ENCODE results near the gene PHACTR2.
"Not testable (repeated sequence)": the region's sequence is repeated elsewhere in the genome, so short reads cannot be mapped to it uniquely, and the experiment has no call there.

Gene PHACTR2

GRCh38 chr6:143839196-143839595, 161.4 kb downstream of the PHACTR2 start:
- Histone ChIP-seq H3K27ac (no peak overlapping the region), H3K4me3 (no peak overlapping the region)

- no peak overlapping the region for H3K4me3 ChIP-seq
- H3K27ac ChIP-seq: no peak overlapping the region
Measured at GRCh38 chr6:143840595-143841265, 163.0 kb downstream of the PHACTR2 start.

GRCh38 chr6:143842461-143842901, 164.7 kb downstream of the PHACTR2 start:
- H3K27ac ChIP-seq: peak overlapping the region; percentile 63 to 98 (median 95)
- H3K4me3 ChIP-seq: peak overlapping the region; percentile 80 to 95 (median 89)

DNA sequence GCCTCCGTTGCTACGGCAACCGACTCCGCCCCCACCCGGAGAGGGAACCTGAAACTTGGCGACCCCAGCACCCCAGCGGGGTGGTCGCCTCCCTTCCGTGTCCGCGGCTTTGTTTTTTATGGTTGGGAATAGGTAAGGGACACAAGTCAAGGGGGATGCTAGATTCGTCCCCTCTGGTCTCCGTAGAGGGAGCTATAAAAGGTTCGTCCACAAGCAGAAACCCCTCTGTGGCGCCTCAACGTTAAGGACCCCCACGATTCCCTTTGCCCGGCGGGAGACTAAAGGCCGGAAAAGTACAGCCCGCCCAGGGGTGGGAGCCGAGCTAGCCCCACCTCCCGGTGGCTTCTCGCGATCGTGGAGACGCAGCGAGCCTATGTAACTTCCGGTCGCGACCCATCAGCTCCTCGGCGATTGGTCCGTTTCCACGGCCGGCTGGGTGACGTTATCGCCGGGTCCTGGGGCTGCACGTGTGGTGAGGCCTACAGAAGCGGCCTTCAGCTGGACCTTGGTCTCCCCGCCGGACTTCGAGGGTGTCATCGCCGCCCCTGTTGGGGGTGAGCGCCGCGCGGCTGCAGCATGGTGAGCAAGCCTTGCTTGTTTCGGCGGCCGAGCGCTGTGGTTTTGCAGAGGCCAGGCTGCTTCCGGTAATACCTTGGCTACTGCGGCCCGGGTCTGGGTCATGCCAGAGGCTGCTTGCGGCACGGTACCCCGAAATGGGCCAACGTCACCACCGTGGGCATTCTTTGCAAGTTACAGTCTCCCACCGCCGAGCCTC, 165.3 kb downstream of the PHACTR2 start, which contains the start of gene LTV1:
LTV1 (plus strand) TSS at position 437 of the 775 bp plus-strand sequence; CDS start at position 577, 140 bp downstream.
- peak within 1 kb of the TSS; percentile 80 to 95 (median 89) for H3K4me3 ChIP-seq
- H3K27ac ChIP-seq: peak within 1 kb of the TSS; percentile 63 to 98 (median 95)

- H3K4me3 ChIP-seq: peak overlapping the region; percentile 80 to 95 (median 89)
- H3K27ac ChIP-seq: peak overlapping the region; percentile 63 to 98 (median 95)
Measured at GRCh38 chr6:143843677-143843999, 165.9 kb downstream of the PHACTR2 start.

DNA sequence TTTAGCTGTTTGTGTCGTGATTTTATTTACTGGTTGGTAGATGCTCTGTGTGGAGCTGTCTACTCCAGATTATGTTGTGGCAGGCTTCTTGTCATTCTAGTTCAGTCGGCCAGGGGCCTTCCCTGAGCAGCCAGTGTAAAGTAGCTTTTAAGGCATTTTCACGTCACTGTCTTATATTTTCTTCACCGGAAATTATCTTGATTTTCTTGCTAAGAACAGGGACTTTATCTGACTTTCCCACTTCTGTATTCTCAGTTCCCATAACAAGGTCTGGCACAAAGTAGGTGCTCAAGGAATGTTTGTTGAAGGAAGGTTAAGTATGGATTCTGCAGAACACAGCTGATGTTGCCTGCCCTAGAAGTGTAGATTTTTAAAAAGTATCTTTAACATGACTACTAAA, 166.2 kb downstream of the PHACTR2 start:
- H3K27ac ChIP-seq: peak overlapping the region; percentile 63 to 98 (median 95)
- peak overlapping the region; percentile 80 to 95 (median 89) for H3K4me3 ChIP-seq

- no peak overlapping the region for H3K4me3 ChIP-seq
- no peak overlapping the region for H3K27ac ChIP-seq
Measured at GRCh38 chr6:143845033-143845432, 167.3 kb downstream of the PHACTR2 start.

DNA sequence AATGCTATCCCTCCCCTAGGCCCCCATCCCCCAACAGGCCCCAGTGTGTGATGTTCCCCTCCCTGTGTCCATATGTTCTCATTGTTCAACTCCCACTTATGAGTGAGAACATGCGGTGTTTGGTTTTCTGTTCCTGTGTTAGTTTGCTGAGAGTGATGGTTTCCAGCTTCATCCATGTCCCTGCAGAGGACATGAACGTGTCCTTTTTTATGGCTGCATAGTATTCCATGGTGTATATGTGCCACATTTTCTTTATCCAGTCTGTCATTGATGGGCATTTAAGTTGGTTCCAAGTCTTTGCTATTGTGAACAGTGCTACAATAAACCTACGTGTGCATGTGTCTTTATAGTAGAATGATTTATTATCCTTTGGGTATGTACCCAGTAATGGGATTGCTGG, 173.9 kb downstream of the PHACTR2 start:
- not testable (repeated sequence) for H3K27ac ChIP-seq, H3K4me3 ChIP-seq

- H3K27ac ChIP-seq, H3K4me3 ChIP-seq: not testable (repeated sequence)
Measured at GRCh38 chr6:143855057-143855456, 177.3 kb downstream of the PHACTR2 start.

GRCh38 chr6:143856762-143857161, 179.0 kb downstream of the PHACTR2 start:
- H3K4me3 ChIP-seq, H3K27ac ChIP-seq: not testable (repeated sequence)

DNA sequence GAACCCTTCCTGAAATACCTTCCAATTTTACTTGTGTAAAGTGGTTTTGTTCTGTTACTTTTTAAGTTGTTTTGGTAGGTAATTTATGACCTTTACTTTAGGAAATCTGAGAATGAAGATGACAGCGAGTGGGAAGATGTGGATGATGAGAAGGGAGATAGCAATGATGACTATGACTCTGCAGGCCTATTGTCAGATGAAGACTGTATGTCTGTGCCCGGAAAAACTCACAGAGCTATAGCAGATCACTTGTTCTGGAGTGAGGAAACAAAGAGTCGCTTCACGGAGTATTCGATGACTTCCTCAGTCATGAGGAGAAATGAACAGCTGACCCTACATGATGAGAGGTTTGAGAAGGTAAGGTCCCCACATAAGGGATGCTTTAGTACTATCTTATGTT, 179.9 kb downstream of the PHACTR2 start:
- no peak overlapping the region for H3K4me3 ChIP-seq

DNA sequence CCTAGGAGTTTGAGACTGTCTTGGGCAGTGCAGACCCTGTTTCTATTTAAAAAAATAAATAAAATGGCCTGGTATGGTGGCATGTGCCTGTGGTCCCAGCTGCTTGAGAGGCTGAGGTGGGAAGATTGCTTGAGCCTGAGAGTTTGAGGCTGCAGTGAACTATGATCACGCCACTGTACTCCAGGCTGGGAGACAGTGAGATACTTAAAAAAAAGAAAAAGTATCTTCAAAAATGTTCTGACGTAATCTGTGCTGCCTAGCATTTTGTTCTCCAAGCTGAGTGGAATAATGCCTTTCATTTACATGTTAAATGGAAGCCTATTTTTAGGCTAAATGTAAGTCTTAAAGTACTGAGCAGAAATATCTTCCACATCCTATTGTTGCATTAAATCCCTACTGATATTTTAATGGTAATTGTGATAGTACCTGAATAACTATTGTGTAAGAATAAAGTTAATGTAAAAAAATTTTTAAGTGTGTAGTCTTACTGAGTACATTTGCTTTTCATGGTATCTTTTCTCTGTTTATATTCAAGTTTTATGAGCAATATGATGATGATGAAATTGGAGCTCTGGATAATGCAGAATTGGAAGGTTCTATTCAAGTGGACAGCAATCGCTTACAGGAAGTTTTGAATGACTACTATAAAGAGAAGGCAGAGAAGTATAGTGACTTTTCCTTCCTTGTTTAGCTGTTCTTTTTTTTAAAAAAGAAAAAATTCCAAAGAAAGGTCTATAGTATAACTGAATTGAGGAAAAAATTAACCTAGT, 182.3 kb downstream of the PHACTR2 start:
- no peak overlapping the region for H3K27ac ChIP-seq
- H3K4me3 ChIP-seq: no peak overlapping the region

More for the DNA sequence above, 179.9 kb downstream of the PHACTR2 start:
- H3K27ac ChIP-seq: no peak overlapping the region

DNA sequence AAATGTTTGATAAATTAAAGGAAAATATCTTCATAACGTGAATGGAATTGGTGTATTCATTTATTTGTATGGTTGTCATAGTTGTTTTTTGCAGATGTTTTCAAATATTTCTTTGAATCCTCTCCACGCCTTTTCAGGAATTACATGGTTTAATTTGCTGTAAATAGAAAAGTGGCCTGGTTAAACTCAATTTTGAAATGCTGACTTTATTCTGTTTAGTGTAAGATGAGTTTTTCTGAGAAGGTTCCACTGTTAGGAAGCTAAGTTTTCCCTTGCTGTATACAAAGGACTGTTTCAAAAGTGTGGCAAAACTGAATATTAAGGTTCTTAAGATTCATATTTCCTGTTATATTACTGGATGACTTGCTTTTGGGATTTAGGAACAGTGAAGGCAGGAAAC, 186.0 kb downstream of the PHACTR2 start:
- H3K27ac ChIP-seq: no peak overlapping the region

GRCh38 chr6:143864234-143864633, 186.5 kb downstream of the PHACTR2 start, which contains the start of gene ZC2HC1B:
Gene ZC2HC1B (plus strand): TSS chr6:143864474. CDS start chr6:143864540, 66 bp downstream.
- Histone ChIP-seq H3K27ac (no peak within 1 kb of the TSS), H3K4me3 (no peak within 1 kb of the TSS)

More for the DNA sequence above, 186.0 kb downstream of the PHACTR2 start:
- H3K4me3 ChIP-seq: no peak overlapping the region

DNA sequence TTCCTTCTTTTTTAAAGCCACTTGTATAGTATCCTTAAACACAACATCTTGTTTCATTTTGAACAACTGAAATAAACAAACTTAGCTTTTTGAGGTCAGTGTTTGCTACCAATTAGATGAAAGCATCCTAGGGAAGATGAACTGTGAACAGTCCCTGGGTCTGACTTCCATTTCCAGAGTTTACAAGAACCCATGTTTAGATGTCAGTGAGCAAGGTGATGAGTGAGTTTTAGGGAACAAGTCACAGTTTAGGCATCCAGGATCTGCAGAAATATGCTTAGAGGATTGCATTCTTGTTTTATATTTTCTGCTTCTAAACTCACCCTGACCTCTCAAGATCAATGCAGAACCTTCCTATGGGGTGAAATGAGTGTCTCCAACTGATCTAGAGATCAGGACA, 189.5 kb downstream of the PHACTR2 start:
- Histone ChIP-seq H3K4me3 (no peak overlapping the region), H3K27ac (no peak overlapping the region)

GRCh38 chr6:143868808-143869207, 191.0 kb downstream of the PHACTR2 start:
- H3K4me3 ChIP-seq, H3K27ac ChIP-seq: not testable (repeated sequence)

GRCh38 chr6:143871202-143871730, 193.5 kb downstream of the PHACTR2 start:
- H3K4me3 ChIP-seq, H3K27ac ChIP-seq: not testable (repeated sequence)

DNA sequence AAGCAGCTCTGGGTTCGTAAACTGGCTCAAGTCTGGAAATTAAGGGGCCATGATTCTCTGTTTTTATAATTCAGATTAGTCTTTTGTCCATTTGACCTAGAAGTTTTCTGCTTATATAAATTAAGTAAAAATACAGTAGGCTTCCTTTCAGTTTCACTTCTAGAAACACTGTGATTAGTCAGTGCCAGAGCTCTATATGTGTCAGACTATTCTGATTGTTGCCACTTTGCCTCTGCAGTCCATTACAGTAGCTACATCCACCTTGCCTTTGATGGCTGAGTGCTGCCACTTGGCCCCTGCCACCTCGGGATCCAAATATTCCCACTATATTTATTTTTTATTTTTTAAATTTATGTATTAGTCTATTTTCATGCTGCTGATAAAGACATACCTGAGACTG, 194.4 kb downstream of the PHACTR2 start:
- Histone ChIP-seq H3K27ac (peak overlapping the region in 2 of 21 experiments; percentile 5 to 30), H3K4me3 (no peak overlapping the region)

- not testable (repeated sequence) for H3K27ac ChIP-seq, H3K4me3 ChIP-seq
Measured at GRCh38 chr6:143873600-143873999, 195.8 kb downstream of the PHACTR2 start.

GRCh38 chr6:143874503-143874902, 196.7 kb downstream of the PHACTR2 start:
- not testable (repeated sequence) for H3K4me3 ChIP-seq, H3K27ac ChIP-seq

Measured in skin epidermis (tissue), 12 donors.